Adrenal gland (tissue), 12 donors: ENCODE measurements around the gene DHX16. TPM values are rescaled to one million over a fixed set of nuclear protein-coding genes. Genes with fewer than 3 reads are reported as not detected.

ENCODE experiments used
- DNase-seq, 7 donors: peaks; one replicate each; pipeline ENCODE4 v3.0.0-alpha.2; 2019 to 2020
- H3K27ac ChIP-seq, 5 donors: fragments of 200-600 bp; sonication (generic) in 4 of 5; 1 replicate in 3 of 5; 2 replicates in 2 of 5; pipeline versions ENCODE4 v1.5.1 to v1.8.0; 2016 to 2020; ENCODE audit warnings: mild to moderate bottlenecking in 1 of 5
- H3K27me3 ChIP-seq: fragments of 200-600 bp; 2 replicates; pipeline ENCODE4 v1.8.0; 2021
- H3K36me3 ChIP-seq, 2 donors: fragments of 200-600 bp; replicated peaks in 1 of 2; 1 replicate in 1 of 2; 2 replicates in 1 of 2; pipeline versions ENCODE4 v1.5.1 to v1.8.0; 2018 to 2022
- H3K4me1 ChIP-seq, 2 donors: fragments of 200-600 bp; replicated peaks in 1 of 2; 1 replicate in 1 of 2; 2 replicates in 1 of 2; pipeline versions ENCODE4 v1.5.1 to v1.8.0; 2018 to 2021
- H3K4me3 ChIP-seq, 4 donors: fragments of 200-600 bp; sonication (generic) in 3 of 4; one replicate each; pipeline ENCODE4 v1.5.1; 2016 to 2018
- H3K9me3 ChIP-seq, 3 donors: fragments of 200-600 bp; sonication (generic) in 1 of 3; replicated peaks in 1 of 3; 1 replicate in 2 of 3; 2 replicates in 1 of 3; pipeline versions ENCODE4 v1.5.1 to v1.8.0; 2016 to 2021
- CTCF ChIP-seq, 6 experiments: fragments of 450-650 bp in 4 of 6; fragments of 200-600 bp in 2 of 6; sonication (generic) in 1 of 6; IDR thresholded peaks; 1 replicate in 5 of 6; 2 replicates in 1 of 6; pipeline versions ENCODE4 v1.5.1 to v1.8.0; 2016 to 2021; ENCODE audit warnings: antibody characterized with exemption in 6 of 6, mild to moderate bottlenecking in 2 of 6, moderate library complexity in 1 of 6
- POLR2A ChIP-seq, 2 donors: fragments of 450-650 bp; IDR thresholded peaks; one replicate each; pipeline ENCODE4 v1.6.1; 2017; ENCODE audit warnings: antibody characterized with exemption in 2 of 2, mild to moderate bottlenecking in 2 of 2, moderate library complexity in 1 of 2
- WGBS, 4 donors: extraction: QIAGEN DNeasy Blood & Tissue Kit in 2 of 4; methylation state at CpG; one replicate each; pipeline versions ENCODE4 v1.1.5 to v1.1.7; 2013 to 2017; 5-methylcytosine and 5-hydroxymethylcytosine counted together
- intact Hi-C, 2 donors: fragments of 100-400 bp; cut with DNase I; formaldehyde crosslinking; loops; one replicate each; pipeline versions ENCODE4 v1.14.1 to v1.15.0; 2022 to 2023
- polyA plus RNA-seq, 3 donors: library from polyadenylated mRNA; stranded (reverse); fragments of 200-250 nt in 2 of 3; fragments of 350-450 nt in 1 of 3; fragmentation: Illumina TruSeq in 1 of 3; extraction: RNeasy Lipid Tissue Mini Kit (QIAGEN cat#74804) in 1 of 3; gene quantifications; one replicate each; pipeline ENCODE4 v1.2.3, GENCODE V29; 2013 to 2014
- total RNA-seq, 9 donors: library from RNA; depleted of rRNA in 4 of 9; stranded (reverse); fragments of >200 nt in 4 of 9; fragments of 120-200 nt in 1 of 9; fragmentation: NEBNext Ultra II Directional in 1 of 9; extraction: Animal tissue kit (Norgen Biotek cat#: 25700) in 1 of 9; gene quantifications; one replicate each; pipeline versions ENCODE4 v1.1.0 to v1.2.4, GENCODE V29; 2013 to 2023
- donor health status: healthy with polysubstance abuse.
- donor health status: Bipolar disorder and iron deficiency.
- donor health status: DM: yes; HTN: yes; CAD: no.
- donor health status: DM: no; HTN: no; CAD: no.
- donor health status: DM: no; HTN: no; CAD: no.
- donor health status: DM: yes; HTN: yes; CAD: no.

DHX16 gene
- total and polyA plus RNA-seq, 12 donors: 16.4 to 75.9 (median 30.2) TPM

DNA sequence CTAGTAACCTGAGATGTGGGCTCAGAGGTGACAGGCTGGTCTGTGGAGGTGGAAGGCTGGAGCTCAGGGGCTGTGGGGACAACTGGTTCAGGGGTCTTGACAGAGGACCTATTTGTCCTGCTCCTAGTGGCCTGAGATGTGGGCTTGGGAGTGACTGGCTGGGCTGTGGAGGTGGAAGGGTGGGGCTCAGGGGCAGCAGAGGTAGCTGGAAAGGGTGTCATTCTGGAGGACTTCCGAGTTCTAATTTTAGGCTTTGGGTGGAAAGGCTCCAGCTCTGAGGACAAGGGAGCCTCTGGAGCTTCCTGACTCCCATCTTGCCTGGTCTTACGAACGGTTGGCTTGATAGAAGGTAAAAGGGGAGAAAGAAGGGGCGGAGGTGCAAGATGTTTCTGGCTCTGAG, 32.8 kb upstream of the DHX16 start:
- DNase-seq: no peak
- no peaks in the 10 kb centered on the region for H3K4me1 ChIP-seq
- no peaks in the 10 kb centered on the region for H3K27me3 ChIP-seq
- no peak overlapping the region for H3K27ac ChIP-seq
- H3K36me3 ChIP-seq: peaks cover 0 to 43% of the 10 kb centered on the region in 2 donors
- H3K9me3 ChIP-seq: no peaks in the 10 kb centered on the region
- WGBS, 4 donors: 92 to 96% (median 94%) methylated on average over 4 of the region's 4 CpGs
- no peak for TF ChIP-seq POLR2A (IDR thresholded peaks at IDR 0.05)
- no peak for TF ChIP-seq CTCF (IDR thresholded peaks at IDR 0.05)
- intact Hi-C loops: no loop called here
- no peak overlapping the region for H3K4me3 ChIP-seq

- H3K4me1 ChIP-seq: no peaks in the 10 kb centered on the region
- no peaks in the 10 kb centered on the region for H3K9me3 ChIP-seq
- no peak for DNase-seq
- H3K36me3 ChIP-seq: peaks cover 0 to 35% of the 10 kb centered on the region in 2 donors
- intact Hi-C loops: no loop called here
- 85 to 100% (median 92%) methylated on average over 2 to 4 of the region's 4 CpGs for WGBS, 4 donors
- H3K27ac ChIP-seq: no peak overlapping the region
- H3K4me3 ChIP-seq: no peak overlapping the region
- TF ChIP-seq POLR2A (IDR thresholded peaks at IDR 0.05): no peak
- no peak for TF ChIP-seq CTCF (IDR thresholded peaks at IDR 0.05)
- H3K27me3 ChIP-seq: no peaks in the 10 kb centered on the region
Observed at GRCh38 chr6:30703821-30704220, 31.0 kb upstream of the DHX16 start.

DNA sequence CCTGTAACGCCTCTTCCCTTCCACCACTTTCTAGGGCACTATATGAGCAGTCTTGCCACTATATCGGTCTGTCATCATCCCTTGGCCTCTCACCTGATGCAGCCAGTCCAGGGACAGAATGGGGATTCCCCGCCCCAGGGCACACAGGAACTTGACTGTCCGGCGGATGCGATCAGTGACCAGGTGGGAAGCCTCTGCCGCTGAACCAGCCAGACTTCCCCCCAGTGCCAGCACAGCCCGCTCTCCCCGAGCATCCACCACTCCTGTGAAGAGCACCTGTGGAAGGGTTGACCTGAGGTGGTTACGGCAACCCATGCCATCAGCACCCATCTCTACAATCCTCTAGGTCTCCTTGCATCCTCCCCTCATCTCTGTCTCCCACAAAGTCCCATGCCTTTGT, 30.2 kb upstream of the DHX16 start:
- no peaks in the 10 kb centered on the region for H3K27me3 ChIP-seq
- H3K4me1 ChIP-seq: no peaks in the 10 kb centered on the region
- H3K9me3 ChIP-seq: no peaks in the 10 kb centered on the region
- TF ChIP-seq CTCF (IDR thresholded peaks at IDR 0.05): no peak
- no peak for TF ChIP-seq POLR2A (IDR thresholded peaks at IDR 0.05)
- intact Hi-C loops: no loop called here
- DNase-seq: no peak
- WGBS, 4 donors: 94 to 100% (median 98%) methylated on average over 6 to 10 of the region's 10 CpGs
- H3K27ac ChIP-seq: no peak overlapping the region
- no peak overlapping the region for H3K4me3 ChIP-seq
- peaks cover 0 to 31% of the 10 kb centered on the region in 2 donors for H3K36me3 ChIP-seq

- TF ChIP-seq CTCF (IDR thresholded peaks at IDR 0.05) (no peak), POLR2A (IDR thresholded peaks at IDR 0.05) (no peak)
- H3K36me3 ChIP-seq: peaks cover 0 to 17% of the 10 kb centered on the region in 2 donors
- H3K27ac ChIP-seq: no peak overlapping the region
- H3K9me3 ChIP-seq: no peaks in the 10 kb centered on the region
- H3K4me3 ChIP-seq: no peak overlapping the region
- peaks cover 0 to 4% of the 10 kb centered on the region in 2 donors for H3K4me1 ChIP-seq
- 57 to 69% (median 63%) methylated on average over 4 of the region's 4 CpGs for WGBS, 4 donors
- intact Hi-C loops: no loop called here
- no peak for DNase-seq
- H3K27me3 ChIP-seq: no peaks in the 10 kb centered on the region
Observed at GRCh38 chr6:30700340-30700739, 27.5 kb upstream of the DHX16 start.
